Endothelial cell of hepatic sinusoid (primary cell): ENCODE measurements around the gene GPR158.

Source experiments
- in situ Hi-C: cut with HindIII; loops from 2 replicates; pipeline ENCODE4 v1.10.0; 2017; ENCODE audit warnings: low sequenced_read_pairs

Gene GPR158

DNA sequence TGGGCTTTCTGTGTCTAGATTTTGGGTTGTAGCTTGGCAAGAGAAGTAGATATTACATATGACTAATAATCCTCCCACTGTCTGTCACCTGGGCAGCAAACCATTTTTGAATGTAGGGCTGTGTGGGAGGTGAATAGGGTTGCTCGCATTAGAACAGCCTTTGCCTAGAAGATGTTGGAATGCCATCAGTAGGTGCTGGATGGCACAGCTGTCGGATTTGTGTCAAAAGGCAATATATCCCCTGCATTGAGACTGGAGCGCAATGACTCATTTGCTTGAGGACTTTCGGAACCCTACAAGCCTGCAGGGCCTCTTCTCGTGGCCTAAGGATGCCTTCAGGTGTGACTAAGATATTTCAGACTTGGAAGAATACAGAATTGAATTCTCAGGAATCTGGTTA is 323.8 kb downstream of the GPR158 start:
- in situ Hi-C loops, result no loop called here

DNA sequence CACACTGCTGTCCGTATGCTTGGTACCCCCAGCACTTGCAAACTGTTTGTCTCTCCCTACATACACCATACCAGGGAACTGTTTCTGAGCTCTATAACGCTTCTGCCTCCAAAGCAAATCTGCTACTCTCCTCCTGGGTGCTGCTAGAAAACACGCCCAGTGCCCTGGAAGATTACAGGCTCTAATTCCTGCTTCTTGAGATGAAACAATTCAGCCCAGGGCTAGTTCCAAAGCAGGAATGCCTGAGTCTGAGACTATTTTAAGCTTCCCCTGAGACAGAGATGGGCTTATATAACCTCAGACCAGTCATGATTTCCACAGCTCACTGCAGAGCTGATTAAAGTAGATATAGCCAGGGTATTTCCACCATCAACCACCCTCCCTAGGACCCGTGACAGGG is 327.1 kb downstream of the GPR158 start:
- in situ Hi-C loops, result loop anchor here (5.0 kb wide), 1 partner anchor 50 kb away; no protein-coding TSS in a partner anchor

DNA sequence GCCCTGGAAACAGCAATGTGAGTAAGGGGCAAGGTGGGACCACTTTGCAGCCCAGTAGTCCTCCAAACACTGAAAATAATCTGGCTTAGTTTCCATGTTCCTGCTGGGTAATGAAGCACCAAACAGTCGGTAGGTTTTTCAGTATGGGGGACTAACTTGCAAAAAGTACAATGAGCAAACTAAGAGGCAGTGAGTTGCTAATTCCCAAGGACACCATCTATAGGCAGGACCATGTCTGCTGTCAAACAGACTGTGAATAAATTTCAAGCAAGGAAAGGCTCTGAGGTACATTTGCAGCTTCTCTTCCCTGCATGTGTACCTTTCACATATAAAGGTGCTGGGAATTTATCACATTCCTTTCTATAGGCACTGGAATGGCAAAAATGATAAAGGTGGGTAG is 327.7 kb downstream of the GPR158 start:
- in situ Hi-C loops, result loop anchor here (5.0 kb wide), 1 partner anchor 50 kb away; no protein-coding TSS in a partner anchor

DNA sequence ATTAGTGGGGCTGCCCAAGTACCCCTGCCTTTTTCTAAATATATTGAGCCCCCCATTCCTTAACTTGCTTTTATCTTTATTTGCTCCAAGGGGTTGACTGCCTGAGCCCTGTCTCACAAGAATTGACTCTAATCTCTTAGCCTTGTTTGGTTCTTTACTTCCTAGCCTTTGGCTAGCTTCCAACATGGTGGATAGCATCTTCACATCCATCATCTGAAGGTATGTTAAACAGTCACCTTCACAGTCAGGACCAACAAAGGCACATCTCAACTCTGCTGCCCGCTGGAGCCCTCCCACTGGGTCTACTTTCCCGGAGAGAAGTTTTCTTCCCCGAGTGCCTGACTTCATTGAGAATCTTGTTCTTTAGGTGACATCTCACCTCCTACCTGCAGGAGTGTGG is 329.5 kb downstream of the GPR158 start:
- in situ Hi-C loops, result loop anchor here (5.0 kb wide), 1 partner anchor 48 kb away; no protein-coding TSS in a partner anchor

DNA sequence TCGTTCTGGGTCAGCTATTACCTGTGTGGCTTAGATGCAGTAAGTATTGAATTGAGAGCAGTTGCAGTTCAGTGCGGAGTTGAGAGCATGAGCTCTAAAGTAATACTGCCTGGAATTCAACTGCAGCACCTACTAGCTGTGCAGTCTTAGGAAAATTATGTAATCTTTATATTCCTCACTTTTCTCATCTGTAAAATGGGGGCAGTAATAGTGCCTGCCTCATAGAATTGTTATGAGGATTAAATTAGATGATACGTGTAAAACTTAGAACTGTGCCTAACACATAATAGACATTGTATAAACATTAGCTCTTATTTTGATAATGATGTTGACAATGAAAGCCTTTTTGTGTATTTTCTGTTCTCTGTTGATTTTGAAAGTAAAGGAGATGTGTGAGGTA is 330.0 kb downstream of the GPR158 start:
- in situ Hi-C loops, result loop anchor here (5.0 kb wide), 1 partner anchor 47 kb away; no protein-coding TSS in a partner anchor

DNA sequence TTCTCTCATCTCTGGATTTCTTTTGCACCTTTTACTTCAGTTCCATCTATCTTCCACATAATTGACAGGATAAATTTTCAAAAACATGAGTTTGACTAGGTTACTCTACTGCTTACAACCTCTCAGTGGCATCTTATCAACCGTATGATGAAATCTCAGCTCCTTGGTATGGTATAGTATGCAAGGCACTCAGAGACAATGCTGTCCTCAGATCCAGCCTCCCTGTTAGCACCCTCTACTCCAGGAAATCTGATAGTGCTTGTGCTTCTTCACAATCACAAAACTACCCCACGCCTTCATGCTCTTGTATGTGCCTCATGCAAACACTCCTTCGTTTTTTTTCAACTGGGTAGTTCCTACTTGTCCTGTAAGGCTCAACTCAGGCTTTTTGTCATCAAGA is 330.7 kb downstream of the GPR158 start:
- in situ Hi-C loops, result no loop called here

DNA sequence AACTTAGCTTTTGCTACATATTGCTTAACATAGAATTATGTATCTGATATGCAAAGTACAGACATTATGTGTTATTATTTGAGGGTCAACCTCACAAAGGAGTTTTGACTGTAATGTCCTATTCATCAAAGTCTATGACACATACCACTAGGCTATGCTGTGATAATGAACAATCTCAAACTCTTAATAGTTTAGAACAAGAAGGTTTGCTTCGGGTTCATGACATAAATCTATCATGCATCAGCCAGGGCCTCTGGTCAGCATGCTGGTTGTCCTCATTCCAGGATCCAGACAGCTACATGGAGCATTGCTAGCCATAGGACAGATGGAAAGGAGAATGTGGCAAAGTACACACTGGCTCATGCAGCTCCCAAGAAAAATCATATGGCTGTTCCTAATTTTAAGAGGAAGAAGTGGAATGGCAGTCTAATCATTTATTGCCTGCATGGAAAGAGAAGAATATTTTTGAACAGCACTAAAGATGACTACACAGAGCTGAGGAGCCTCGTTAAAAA is 332.1 kb downstream of the GPR158 start:
- in situ Hi-C loops, result no loop called here

DNA sequence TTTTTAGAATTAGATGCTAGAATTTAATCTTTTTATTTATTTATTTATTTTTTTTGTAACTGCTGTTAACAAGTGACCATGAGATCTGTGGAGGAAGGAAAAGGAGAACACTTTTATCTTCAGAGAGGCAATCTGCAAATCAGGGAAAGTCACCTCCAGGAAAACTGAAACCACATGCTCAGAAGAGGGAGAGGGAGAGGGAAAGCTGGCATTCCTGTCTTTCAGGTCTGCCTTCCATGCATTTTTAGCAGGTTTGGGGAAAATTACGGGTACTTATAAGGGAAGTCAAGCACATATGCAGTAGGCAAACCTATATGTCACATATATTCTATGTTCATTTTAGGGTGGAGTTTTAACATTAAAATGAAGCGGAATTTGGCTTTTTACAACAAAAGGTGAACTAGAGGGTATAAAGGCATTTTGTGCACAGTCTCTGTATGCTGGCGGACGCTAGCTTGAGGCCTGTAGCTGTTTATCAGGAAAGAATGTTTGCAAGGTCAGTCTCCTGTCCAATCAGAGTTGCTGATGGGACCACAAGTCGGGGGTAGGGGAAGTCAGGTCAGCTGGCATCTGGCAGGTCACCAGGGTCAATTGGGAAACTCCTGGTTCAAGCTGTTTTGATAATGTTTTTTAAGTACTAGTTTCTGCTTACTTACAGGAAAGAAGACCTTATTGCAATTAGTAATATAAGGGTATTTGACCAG is 333.5 kb downstream of the GPR158 start:
- in situ Hi-C loops, result no loop called here

DNA sequence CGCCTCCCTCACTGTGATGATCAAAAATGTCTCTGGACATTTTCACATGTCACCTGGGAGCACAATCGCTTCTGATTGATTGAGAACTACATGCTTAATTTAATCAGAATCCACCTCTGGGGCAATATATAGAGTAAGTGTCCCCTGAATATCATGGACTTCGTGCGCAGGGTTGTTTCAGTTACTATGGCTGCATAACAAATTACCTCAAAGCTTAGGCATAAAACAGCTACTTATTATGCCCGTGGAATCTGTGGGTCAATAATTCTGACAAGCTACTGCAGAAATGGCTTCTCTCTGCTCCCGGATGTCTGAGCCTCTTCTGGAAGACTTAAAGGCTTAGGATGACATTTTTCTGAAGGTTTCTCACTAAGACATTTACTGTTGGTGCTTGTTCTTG is 334.4 kb downstream of the GPR158 start:
- in situ Hi-C loops, result no loop called here

DNA sequence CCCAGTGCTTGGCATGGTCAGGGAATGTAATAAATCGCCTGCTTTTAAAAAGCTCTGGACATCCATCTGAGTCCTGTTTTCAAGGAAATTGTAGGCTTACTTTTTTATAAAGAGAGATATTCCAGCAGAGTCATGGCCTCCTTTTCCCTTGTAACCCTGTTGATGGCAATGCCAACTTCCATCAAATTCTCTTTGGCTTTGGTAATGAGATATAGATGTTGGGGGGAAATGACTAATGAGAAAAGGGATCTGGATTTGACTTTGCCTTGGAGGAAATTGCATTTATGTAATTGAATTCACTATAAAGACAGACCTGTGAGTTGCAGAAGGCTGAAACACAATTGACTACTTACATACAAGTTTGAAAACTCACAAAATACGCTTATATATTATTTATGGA is 347.5 kb downstream of the GPR158 start:
- in situ Hi-C loops, result no loop called here

DNA sequence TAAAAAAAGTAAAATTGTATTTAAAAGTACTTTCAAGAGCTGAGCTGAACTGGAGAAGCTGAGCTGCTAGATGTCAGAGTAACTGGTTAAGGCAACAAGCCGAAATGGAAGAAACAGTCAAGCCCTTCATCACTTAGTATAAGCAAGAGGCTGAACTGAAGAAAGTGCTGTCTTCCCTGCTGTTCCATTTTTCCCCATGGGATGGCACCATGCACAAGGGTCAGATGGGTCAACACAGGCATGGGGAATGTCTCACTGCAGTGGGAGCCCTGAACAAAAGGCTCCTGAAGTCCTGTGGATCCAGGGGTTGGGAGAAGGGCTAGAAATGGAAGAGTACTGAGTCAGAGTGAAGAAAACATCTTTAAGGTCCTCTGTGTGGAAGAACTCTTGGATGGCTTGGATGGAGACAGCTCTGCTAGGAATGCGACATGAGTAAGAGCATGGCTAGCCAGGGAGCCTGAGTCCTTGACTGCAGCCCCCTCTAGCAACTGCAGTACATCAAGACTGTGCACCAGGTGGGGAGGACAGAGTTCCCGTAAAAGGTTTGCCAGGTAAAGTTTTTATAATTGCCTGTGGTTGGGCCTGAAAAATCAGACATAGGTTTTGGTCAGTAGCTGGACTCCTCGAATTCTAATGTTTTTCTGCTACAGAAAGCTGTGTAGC is 348.3 kb downstream of the GPR158 start:
- in situ Hi-C loops, result no loop called here

DNA sequence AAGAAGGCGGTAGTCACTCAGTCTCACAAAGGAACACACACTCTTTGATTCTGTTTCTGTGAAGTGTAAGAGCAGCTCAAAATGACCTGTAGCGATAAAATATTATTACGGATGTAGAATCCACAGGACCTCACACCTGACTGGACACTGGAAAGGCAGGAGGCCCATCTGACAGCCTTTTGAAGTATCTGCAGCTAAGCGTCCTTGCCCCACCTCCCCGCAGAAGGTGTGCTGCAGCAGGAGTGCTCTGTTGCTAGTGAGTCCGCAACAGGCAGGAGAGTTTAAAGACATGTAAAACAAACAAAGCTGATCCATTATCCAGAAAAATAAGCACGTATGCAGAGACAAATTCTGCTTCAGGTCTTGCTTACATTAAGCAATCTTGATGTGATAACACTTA is 355.5 kb downstream of the GPR158 start:
- in situ Hi-C loops, result no loop called here

DNA sequence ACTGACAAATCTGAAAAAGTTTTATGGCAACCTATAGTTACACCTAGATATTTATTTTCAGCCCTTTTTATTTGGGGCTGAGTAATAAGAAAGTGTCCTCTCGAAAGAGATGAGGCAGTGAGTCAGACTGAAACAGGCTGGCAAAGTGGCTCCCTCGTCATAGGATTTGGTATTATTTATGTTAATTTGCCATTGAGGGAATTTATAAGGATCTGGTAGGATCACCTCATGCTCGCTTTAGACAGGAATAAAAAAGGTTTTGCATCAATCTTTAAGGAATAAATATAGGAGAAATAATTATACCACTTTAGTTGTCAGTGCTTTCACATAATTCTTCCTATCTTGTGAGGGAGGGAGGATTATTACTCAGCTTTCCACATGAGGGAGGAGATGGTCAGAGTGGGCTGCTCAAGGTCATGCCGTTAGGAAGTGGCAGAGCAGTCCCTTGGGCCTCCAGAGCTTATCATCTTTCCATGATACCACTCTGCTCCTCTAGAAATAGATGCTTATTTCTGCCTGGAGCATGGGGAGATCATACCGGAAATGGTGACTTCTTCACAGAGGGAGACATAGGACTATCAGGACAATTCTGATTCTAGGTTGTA is 356.8 kb downstream of the GPR158 start:
- in situ Hi-C loops, result no loop called here

DNA sequence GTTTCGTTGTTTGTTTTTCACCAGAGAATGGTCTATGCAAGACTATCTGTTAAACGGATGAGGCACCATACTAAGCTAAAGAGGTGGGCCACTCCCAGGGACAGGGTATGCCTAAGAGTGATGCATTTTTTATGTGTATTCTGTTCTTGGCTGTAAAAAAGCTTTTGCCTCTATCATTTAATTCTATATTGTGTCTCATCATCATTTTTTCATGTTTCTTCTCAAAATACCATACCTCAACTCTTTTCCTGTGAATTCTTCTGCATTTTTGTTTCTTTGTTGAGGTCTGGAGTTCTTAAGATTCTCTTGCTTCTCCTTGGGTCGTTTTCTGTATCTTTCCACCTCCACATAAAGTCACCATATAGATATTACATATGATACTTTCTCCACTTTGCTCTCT is 357.4 kb downstream of the GPR158 start:
- in situ Hi-C loops, result no loop called here

DNA sequence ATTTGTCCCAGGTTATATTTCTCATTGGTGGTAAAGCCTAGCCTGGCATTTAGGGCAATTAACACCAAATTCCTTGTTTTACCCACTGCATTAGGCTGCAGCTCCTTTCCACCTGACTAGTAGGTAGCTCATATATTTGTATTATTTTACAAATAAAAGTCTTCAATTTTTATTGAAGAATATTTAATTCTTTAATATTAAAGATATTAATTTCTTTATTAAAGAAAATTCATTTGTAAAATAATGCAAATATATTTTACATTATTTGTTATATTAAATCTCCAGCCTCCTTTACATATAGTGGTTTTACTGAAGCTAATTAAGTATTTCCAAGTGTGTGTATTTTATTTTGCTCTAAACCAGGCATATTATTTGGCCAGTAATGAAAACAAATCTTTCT is 361.2 kb downstream of the GPR158 start:
- in situ Hi-C loops, result no loop called here

DNA sequence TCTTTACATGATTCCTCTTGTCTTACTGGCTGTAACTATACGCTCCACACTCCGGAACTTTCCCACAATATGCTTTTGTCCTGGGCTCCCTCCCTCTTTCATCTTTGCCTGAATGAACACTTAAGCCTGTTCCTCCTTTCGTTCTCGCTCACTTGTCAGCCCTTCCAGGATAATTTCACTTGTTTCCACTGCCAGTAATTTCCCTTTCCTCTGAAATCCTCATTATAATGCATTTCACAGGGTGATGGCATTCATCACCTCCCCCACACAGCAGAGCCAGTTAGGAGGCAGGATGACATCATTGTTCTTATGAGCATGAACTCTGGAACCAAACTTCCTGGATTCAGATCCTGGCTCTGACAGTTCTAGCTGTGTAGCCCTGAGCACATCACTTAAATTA is 372.6 kb downstream of the GPR158 start:
- in situ Hi-C loops, result no loop called here

DNA sequence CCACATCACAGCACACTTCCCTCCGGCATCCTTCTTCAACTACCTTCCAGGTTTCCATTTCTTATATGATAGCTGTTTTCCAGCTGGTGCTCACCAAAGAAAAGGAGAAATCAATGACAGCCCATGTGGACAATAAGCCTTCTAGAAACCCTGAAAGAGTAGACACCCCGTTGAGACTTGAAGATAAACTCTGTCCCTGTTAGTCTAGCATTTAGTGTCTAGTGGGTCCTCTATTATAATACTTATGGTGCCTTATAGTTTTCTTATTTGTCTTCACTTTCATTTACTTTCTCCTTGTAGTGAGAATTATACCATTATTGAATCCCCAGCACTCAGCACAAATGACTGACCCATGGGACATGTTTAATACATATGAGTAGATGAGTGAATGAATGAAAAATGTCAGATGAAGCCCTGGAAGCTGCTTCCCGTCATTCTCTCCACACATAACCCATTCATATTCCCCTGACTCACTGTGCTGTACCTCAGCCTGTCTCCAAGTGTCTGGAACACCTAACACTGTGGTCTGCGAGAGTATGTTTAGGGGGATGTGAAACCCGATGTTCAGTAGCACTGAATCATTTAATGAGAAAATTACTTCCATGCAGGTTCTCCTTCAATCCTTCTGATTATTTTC is 377.6 kb downstream of the GPR158 start:
- in situ Hi-C loops, result loop anchor here (5.0 to 25.0 kb wide), 2 partner anchors 50 to 110 kb away; no protein-coding TSS in a partner anchor

DNA sequence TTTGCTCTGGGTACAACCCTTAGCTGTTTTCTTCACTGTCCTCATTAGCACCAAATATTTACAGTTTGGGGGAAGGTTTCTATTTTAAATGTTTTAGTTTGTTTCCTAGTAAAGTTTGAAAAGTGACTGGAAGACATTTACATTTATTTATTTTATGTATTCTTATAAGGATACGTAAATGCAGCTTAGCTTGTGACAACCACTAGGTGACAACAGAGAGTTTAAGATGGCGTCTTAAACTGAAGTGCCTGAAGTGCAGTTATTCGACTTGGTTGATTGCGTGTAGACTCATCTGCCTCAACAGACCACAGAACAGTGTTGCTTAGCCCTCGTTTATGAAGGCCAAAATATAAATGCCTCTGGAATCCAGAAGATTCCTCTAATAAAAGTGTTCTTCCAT is 381.1 kb downstream of the GPR158 start:
- in situ Hi-C loops, result loop anchor here (25.0 kb wide), 1 partner anchor 106 kb away; no protein-coding TSS in a partner anchor

DNA sequence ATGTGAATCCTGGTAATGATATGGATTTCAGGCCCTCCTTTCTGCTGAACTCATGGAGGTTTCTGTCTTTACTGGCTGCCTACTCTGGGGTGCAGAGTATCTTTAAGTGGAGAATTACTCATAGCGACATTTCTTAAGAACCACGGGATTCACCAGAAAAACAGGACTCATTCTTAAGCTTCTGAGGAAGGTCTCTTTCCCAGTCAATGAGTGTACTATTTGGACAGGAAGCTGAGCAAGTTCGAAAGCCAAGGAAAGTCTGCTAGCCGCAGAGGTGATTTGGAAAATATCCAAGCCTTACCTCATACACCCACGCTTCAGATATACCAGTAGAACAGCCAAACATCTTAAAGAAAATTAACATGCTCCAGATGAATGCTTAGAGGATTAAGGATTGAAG is 381.7 kb downstream of the GPR158 start:
- in situ Hi-C loops, result loop anchor here (25.0 kb wide), 1 partner anchor 106 kb away; no protein-coding TSS in a partner anchor

DNA sequence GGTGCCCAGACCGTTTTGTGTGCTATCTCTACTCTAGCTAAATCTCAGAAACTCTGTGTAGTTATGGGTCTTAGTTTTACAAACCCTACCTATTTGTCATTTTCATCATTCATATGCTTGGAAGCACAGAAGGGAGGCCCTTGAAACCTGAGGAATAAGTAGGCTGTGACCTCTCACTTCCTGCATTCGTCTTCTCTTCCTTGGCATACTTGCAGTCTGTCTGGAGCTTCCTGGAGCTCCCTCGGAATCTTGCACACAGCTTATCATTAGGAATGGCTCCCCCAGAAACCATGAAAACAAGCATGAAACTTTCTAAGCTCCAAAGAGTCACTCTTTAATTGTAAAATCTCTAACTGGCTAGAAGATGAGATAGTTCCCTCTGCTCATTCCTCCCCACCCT is 382.3 kb downstream of the GPR158 start:
- in situ Hi-C loops, result loop anchor here (25.0 kb wide), 1 partner anchor 105 kb away; no protein-coding TSS in a partner anchor

DNA sequence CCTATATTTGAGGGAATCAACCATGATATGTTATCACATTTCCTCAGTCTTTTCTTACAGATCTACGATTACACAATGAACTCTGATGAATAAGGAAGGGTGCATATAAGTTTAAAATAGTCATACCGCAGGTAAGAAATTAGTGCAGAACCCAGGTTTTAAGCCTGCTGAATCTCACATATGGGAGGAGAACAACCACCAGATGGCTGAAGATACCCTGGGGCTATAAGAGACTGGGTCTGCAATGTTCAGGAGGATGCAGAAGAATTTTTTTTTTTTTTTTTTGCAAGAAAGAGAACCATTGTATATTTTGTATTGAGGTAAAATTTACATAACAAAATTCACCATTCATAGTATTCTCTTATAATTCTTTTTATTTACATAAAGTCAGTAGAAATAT is 387.0 kb downstream of the GPR158 start:
- in situ Hi-C loops, result loop anchor here (5.0 to 25.0 kb wide), 2 partner anchors 41 to 101 kb away; no protein-coding TSS in a partner anchor
